Hepatic stellate cell (primary cell): ENCODE measurements around the gene AIG1.

Source experiments
- DNase-seq: peaks from one replicate; pipeline ENCODE4 v3.0.0; 2011; ENCODE audit warnings: low spot score

AIG1 gene

GRCh38 chr6:143372199-143372882 is 311.7 kb downstream of the AIG1 start:
- DNase-seq: no peak

GRCh38 chr6:143374014-143374413 is 313.3 kb downstream of the AIG1 start:
- DNase-seq: no peak

- no peak for DNase-seq
These were observed 314.4 kb downstream of the AIG1 start for GRCh38 chr6:143375022-143375585.

- DNase-seq: no peak
These were observed 315.7 kb downstream of the AIG1 start for GRCh38 chr6:143376375-143376774.

- DNase-seq: no peak
These were observed 316.2 kb downstream of the AIG1 start for GRCh38 chr6:143376861-143377260.

GRCh38 chr6:143385636-143386035 is 324.9 kb downstream of the AIG1 start:
- no peak for DNase-seq

GRCh38 chr6:143390278-143390677 is 329.6 kb downstream of the AIG1 start:
- no peak for DNase-seq
